ENCODE measurements around the gene ZMYND15. TPM values are rescaled to one million over a fixed set of nuclear protein-coding genes. Genes with fewer than 3 reads are reported as not detected.

ZMYND15 gene
- total RNA-seq, 1 donor, result 0.18 TPM

DNA sequence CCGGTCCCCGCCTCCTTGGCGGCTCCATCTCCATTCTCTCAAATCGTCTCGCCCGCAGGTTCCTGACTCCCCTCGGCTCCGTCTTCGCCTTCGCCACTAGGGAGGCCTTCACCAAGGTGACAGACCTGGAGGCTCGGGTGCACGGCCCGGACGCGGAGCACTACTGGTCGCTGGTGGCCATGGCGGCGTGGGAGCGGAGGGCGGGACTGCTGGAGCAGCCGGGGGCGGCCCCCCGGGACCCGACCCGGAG is 50.0 kb downstream of the ZMYND15 start:
- H3K4me3 ChIP-seq (ENCODE audit: low read depth, low read length), result peak overlapping the region; percentile 75
- no peak for DNase-seq (ENCODE audit: low read depth)
- TF ChIP-seq, protein P1, sequence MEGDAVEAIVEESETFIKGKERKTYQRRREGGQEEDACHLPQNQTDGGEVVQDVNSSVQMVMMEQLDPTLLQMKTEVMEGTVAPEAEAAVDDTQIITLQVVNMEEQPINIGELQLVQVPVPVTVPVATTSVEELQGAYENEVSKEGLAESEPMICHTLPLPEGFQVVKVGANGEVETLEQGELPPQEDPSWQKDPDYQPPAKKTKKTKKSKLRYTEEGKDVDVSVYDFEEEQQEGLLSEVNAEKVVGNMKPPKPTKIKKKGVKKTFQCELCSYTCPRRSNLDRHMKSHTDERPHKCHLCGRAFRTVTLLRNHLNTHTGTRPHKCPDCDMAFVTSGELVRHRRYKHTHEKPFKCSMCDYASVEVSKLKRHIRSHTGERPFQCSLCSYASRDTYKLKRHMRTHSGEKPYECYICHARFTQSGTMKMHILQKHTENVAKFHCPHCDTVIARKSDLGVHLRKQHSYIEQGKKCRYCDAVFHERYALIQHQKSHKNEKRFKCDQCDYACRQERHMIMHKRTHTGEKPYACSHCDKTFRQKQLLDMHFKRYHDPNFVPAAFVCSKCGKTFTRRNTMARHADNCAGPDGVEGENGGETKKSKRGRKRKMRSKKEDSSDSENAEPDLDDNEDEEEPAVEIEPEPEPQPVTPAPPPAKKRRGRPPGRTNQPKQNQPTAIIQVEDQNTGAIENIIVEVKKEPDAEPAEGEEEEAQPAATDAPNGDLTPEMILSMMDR (IDR thresholded peaks at IDR 0.05; ENCODE audit: insufficient read depth, low read length), result no peak

DNA sequence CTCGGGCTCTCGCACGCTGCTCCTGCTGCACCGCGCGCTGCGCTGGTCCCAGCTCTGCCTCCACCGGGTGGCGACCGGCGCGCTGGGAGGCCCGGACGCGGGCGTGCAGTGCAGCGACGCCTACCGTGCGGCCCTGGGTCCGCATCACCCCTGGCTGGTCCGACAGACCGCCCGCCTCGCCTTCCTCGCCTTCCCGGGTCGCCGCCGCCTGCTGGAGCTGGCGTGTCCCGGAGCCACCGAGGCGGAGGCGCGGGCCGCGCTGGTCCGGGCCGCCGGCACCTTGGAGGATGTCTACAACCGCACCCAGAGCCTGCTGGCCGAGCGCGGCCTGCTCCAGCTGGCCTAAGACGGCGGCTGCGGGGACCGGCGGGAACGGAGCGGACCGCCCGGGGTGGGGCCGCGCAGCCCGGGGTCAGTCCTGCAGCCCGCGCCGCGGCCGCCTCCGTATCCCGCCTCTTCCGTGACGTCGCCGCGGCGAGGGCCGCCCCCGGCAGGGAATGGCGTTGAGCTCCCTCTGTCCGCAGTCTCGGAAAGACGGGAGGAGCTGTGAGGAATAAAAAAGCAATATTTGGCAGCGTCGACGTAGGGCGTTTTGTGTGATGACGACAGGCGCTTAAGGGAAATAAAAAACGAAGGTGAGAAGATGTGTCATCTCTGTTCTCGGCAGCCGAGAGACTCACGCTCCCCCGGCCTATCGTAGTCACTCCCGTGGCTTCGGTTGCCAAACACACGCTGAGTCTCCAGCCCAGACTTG is 50.5 kb downstream of the ZMYND15 start:
- H3K4me3 ChIP-seq (ENCODE audit: low read depth, low read length), result peak overlapping the region; percentile 75
- TF ChIP-seq, protein P1 (IDR thresholded peaks at IDR 0.05; ENCODE audit: insufficient read depth, low read length), result peak; percentile 63

DNA sequence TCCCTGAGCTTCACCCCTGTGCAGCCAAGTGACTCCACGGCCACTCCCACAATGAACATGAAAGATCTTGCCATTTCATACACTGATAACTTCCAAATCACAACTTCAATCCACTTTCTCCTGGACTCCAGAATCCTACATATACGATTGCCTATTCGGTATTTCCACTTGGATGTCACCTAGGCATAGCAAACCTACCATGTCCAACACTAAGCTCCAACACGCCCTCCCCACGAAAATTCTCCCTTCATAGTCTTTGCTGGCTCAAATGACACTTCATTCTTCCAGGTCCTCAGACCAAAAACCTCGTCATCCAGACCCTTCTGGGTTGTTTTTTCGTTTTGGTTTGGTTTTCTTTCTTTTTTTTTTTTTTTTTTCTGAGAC is 51.1 kb downstream of the ZMYND15 start:
- no peak for DNase-seq (ENCODE audit: low read depth)
- H3K4me3 ChIP-seq (ENCODE audit: low read depth, low read length), result peak overlapping the region; percentile 75
- TF ChIP-seq, protein P1 (IDR thresholded peaks at IDR 0.05; ENCODE audit: insufficient read depth, low read length), result no peak

More for the DNA sequence above, 50.5 kb downstream of the ZMYND15 start:
- DNase-seq (ENCODE audit: low read depth), result peak; percentile 88

DNA sequence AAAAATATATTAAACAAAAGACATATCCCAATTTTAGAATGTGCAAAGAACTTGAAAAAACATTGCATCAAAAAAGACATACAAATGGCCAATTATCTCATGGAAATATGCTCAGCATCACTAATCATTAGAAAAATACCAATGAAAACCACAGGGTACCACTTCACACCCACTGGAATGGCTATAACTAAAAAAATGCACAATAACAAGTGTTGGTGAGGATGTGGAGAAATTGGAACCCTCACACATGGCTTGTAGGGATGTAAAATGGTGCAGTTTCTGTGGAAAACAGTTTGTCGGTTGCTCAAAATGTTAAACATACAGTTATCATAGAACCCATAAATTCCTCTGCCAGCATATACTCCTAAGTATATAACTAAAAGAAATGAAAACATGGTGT is 55.5 kb downstream of the ZMYND15 start:
- DNase-seq (ENCODE audit: low read depth), result no peak
- TF ChIP-seq, protein P1 (IDR thresholded peaks at IDR 0.05; ENCODE audit: insufficient read depth, low read length), result no peak
- H3K4me3 ChIP-seq (ENCODE audit: low read depth, low read length), result no peak overlapping the region

Other genes starting within 250 kb of the ZMYND15 start
- 0.16 and 0.27 TPM in 2 replicates for gene SPNS2, start 241.0 kb upstream of the ZMYND15 start, total RNA-seq (ENCODE audit: low replicate concordance)
- 51.0 and 55.8 TPM in 2 replicates for gene MYBBP1A, start 184.4 kb upstream of the ZMYND15 start, total RNA-seq (ENCODE audit: low replicate concordance)
- gene GGT6, start 179.3 kb upstream of the ZMYND15 start, total RNA-seq (ENCODE audit: low replicate concordance), result not detected in 2 replicates
- 0.16 TPM in 1 of 2 replicates, not detected in the other for gene SMTNL2, start 155.3 kb upstream of the ZMYND15 start, total RNA-seq (ENCODE audit: low replicate concordance)
- gene ALOX15, start 98.2 kb upstream of the ZMYND15 start, total RNA-seq (ENCODE audit: low replicate concordance), result 0.98 TPM in 1 of 2 replicates, not detected in the other
- 31.7 and 35.1 TPM in 2 replicates for gene PELP1, start 35.7 kb upstream of the ZMYND15 start, total RNA-seq (ENCODE audit: low replicate concordance)
- gene ARRB2, start 29.2 kb upstream of the ZMYND15 start, total RNA-seq (ENCODE audit: low replicate concordance), result 8.9 and 13.3 TPM in 2 replicates
- gene MED11, start 8.4 kb upstream of the ZMYND15 start, total RNA-seq (ENCODE audit: low replicate concordance), result 12.4 and 14.1 TPM in 2 replicates
- gene CXCL16, start 95 bp downstream of the ZMYND15 start, total RNA-seq (ENCODE audit: low replicate concordance), result 2.6 TPM in 2 replicates
- not detected in 2 replicates for gene TM4SF5, start 32.1 kb downstream of the ZMYND15 start, total RNA-seq (ENCODE audit: low replicate concordance)
- gene VMO1, start 46.5 kb downstream of the ZMYND15 start, total RNA-seq (ENCODE audit: low replicate concordance), result 0.27 and 4.9 TPM in 2 replicates
- not detected in 2 replicates for gene GLTPD2, start 49.1 kb downstream of the ZMYND15 start, total RNA-seq (ENCODE audit: low replicate concordance)
- gene PSMB6, start 56.3 kb downstream of the ZMYND15 start, total RNA-seq (ENCODE audit: low replicate concordance), result 97.2 and 134 TPM in 2 replicates
- gene PLD2, start 67.3 kb downstream of the ZMYND15 start, total RNA-seq (ENCODE audit: low replicate concordance), result 14.4 and 18.4 TPM in 2 replicates
- 38.4 and 48.5 TPM in 2 replicates for gene MINK1, start 93.5 kb downstream of the ZMYND15 start, total RNA-seq (ENCODE audit: low replicate concordance)
- 3.8 and 4.5 TPM in 2 replicates for gene C17orf107, start 159.7 kb downstream of the ZMYND15 start, total RNA-seq (ENCODE audit: low replicate concordance)
- 0.33 and 4.9 TPM in 2 replicates for gene CHRNE, start 163.3 kb downstream of the ZMYND15 start, total RNA-seq (ENCODE audit: low replicate concordance)
- gene GP1BA, start 192.4 kb downstream of the ZMYND15 start, total RNA-seq (ENCODE audit: low replicate concordance), result not detected in 2 replicates
- 28.3 and 49.9 TPM in 2 replicates for gene SLC25A11, start 200.2 kb downstream of the ZMYND15 start, total RNA-seq (ENCODE audit: low replicate concordance)
- gene RNF167, start 200.4 kb downstream of the ZMYND15 start, total RNA-seq (ENCODE audit: low replicate concordance), result 17.2 and 26.4 TPM in 2 replicates
- gene PFN1, start 208.7 kb downstream of the ZMYND15 start, total RNA-seq (ENCODE audit: low replicate concordance), result 507 and 514 TPM in 2 replicates
- 2.8 and 4.7 TPM in 2 replicates for gene ENO3, start 211.3 kb downstream of the ZMYND15 start, total RNA-seq (ENCODE audit: low replicate concordance)
- gene SPAG7, start 228.0 kb downstream of the ZMYND15 start, total RNA-seq (ENCODE audit: low replicate concordance), result 29.2 and 59.5 TPM in 2 replicates
- 12.1 and 21.1 TPM in 2 replicates for gene CAMTA2, start 247.8 kb downstream of the ZMYND15 start, total RNA-seq (ENCODE audit: low replicate concordance)

Measured in fibroblast of the aortic adventitia (primary cell).